NCI-H345 treated with DMSO at 0.1 percent for 48 hours (cell line): ENCODE measurements around the gene MEF2C.

Experiments used
- DNase-seq: peaks from one replicate; lab custom pipeline; 2025; ENCODE audit not compliant: unreplicated experiment; lab: John Stamatoyannopoulos, UW

Gene MEF2C

GRCh38 chr5:88729084-88729828 is 153.7 kb downstream of the MEF2C start:
- peak; percentile 57 for DNase-seq

- DNase-seq, result no peak
Measured at GRCh38 chr5:88727705-88728313, 155.2 kb downstream of the MEF2C start.

- no peak for DNase-seq
Measured at GRCh38 chr5:88725454-88725853, 157.5 kb downstream of the MEF2C start.

GRCh38 chr5:88724201-88724600 is 158.8 kb downstream of the MEF2C start:
- no peak for DNase-seq

DNA sequence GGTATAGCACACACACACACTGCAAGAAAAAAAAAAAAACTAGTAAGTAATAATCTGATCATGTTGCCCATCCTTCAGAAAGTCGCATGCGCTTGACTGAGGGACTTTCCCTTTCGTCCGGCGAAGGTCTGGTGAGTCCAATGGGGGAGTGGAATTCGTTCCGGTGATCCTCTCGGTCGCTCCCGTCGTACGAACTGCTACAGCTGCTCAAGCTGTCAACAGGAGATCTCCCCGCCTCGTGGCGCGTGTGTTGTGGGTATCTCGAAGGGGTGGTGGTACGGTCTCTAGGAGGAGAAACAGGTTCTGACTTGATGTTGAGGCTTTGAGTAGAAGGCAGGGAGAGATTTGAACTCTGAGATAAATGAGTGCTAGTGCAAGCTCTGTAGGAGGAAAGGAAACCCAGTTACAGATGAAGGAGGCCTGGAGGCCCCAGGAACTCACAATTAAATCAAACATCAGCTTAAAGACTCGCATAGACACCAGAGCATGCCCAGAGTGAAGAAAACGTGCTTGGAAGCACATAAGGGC is 160.4 kb downstream of the MEF2C start:
- no peak for DNase-seq

GRCh38 chr5:88719434-88719833 is 163.6 kb downstream of the MEF2C start:
- no peak for DNase-seq

DNA sequence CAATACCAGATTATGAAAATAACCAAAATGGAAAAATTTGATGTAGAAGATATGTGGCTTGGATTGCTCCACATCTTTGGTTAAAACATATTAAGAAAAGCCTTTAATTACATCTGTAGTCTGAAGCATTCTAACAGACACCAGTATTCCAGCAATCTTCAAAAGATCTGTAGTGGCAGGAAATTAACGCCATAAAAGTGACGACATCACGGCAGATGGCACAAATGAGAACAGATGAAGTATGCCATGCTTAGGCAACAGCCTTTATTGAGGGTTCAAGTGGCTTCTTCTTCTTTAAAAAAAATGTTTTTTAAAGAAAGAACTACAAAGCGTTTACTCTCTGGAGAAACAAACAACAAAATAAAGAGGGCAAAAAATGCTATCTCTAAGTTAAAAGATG is 164.2 kb downstream of the MEF2C start:
- DNase-seq, result no peak

DNA sequence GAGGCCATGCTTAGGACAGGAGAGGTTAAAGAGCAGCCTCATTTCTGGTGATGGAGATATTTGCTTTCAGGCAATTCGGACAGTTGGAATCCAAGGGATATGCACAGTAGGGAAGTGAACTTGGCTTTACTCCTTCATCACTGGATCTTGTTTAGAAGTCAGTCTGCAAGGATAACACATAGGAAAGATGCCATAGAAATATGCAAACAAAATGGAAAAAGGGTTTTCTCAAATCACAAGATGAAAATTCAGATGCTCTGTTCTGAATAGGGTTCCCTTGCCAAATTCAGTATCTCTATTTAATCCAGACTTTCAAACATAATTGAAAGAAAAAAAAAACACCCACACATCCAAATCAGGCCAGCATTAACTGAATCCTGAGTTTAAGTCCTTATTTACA is 166.9 kb downstream of the MEF2C start:
- no peak for DNase-seq

DNA sequence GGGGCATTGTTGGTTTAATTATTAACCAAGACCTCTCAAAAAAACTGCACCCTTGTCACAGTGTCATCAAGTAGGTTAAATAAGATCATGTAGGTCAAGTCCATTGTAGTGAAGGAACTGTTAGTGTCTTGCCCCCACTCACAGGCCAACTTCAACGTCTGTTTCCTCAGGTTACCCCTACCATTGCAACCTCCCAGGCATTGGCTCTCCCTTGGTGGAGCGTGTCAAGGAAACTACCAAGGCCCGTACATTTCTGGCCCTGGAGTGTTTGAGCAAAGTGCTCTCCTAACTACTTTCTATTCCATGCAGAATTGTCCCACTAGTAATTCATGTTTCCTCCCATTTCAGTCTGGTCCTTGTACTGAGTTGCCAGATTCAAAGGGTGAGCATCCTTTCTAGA is 167.5 kb downstream of the MEF2C start:
- DNase-seq, result no peak

- DNase-seq, result no peak
Measured at GRCh38 chr5:88713818-88714217, 169.2 kb downstream of the MEF2C start.

DNA sequence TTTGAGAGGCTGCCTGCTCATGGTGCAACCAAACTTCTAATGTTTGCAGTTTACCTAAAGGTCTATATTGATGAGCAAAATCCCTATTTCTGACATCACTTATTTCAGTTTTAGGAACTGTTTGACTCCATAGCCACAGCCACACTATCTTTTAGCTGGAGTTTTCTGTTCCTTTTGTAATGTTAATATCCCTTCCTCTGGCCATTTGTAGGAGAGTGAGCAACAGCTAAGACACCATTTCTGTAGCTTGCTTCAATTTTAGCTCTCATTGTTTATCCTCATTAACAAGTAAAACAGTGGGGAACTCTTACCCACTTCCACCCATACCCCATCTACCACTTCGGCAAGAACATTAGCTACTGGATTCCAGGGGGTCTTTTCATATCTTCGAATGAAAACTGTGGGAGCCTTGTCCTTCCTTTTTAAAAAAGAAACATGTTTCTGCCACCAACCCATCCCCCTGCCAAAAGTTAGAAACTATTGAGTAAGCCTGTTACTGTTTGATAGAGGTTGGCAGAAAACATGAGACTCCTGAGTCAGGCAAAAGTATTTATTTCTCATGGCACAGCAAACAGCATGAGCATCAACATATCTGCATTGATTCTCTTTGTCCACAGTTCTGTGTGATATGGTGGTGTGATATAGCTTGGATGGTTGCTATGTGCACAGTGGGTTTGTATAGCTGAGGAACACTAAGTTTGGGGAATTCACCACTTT is 174.1 kb downstream of the MEF2C start:
- DNase-seq, result no peak

- no peak for DNase-seq
Measured at GRCh38 chr5:88708021-88708420, 175.0 kb downstream of the MEF2C start.

DNA sequence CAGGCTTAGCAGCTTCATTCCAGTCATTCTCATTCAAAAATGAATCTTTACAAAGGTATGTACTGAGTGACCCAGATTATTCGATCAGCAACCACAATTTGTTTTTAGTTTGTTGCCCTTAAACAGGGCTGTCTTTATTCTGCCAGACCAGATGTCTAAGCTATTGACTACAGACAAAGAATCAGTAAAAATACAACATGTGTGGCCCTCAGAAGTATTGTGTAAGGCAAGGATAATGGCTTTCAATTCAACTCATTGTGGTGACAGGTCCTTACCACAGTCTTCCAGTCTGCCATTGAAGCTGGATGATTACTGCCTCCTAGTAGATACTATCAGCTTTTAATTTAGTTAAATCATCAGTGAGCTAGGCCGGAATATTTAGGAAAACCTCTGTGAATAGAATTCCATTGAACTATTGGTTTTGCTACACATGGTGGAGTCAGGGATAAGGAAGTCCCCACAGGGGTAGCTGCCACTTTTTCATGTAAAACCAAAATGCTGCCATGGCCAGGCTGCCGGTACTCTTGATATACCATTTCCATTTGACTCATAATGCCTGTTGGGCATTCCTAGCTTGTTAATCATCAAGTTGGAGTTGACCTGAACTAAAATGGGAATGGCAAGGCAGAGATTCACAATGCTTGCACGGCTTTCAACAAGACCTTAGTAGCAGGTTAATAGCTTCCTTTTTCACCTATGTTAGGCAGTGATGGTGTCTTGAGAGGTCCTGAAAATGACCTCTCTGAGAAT is 175.6 kb downstream of the MEF2C start:
- no peak for DNase-seq

DNA sequence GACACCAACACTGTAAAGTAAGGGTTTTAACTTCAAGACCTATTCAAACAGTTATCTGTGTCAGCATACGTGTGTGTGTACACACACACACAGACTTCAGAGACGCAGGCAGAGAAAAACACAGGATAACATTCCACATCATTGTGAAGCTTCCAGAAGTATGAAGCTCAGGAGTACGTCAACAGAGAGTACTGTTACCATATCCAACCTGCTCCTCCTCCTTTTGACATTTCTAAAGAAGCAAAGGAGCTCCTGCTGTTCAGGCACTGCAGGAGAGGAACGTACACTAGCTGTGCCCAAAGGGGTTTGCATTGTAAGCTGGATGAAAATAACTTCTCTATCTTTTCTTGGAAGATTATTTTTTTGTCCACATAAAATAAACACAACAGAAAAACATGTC is 180.7 kb downstream of the MEF2C start:
- peak; percentile 28 for DNase-seq

DNA sequence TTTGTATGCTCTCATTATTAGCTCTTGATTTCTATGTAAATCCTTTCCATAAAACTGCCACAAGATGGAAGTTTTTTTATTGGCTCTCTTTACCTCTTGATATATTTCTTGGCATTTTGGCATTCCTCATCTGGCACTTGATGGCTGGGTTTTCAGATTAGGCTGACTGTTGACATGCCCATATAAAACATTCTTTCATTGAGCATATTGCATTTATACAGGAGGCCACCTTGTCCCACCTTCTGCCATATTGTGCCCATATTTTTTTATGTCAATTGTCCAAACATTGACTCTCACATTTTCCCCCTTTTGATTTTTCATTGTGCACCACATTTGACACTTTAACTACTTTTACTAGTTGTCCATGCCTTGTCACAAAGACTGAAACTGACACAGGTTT is 182.9 kb downstream of the MEF2C start:
- DNase-seq, result no peak

DNA sequence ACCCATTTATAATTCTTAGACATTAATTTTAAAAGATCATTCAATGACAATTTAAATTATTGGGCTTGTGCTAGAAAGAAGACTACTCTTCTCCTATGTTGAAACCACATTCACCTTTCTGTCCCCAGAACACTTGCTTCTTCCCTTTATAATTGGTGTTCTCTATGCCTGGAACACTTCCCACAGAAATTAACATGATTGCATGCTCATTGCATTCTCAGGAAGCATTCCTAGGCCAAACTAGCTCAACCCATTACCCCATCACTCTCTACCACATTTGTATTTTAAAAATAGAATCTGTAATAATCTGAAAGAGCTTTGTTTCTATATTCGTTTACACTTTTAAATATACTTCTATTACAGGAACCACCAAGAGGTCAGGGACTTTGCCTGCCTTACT is 184.7 kb downstream of the MEF2C start:
- no peak for DNase-seq

- DNase-seq, result no peak
Measured at GRCh38 chr5:88696466-88696865, 186.5 kb downstream of the MEF2C start.

GRCh38 chr5:88695931-88696330 is 187.1 kb downstream of the MEF2C start:
- no peak for DNase-seq

DNA sequence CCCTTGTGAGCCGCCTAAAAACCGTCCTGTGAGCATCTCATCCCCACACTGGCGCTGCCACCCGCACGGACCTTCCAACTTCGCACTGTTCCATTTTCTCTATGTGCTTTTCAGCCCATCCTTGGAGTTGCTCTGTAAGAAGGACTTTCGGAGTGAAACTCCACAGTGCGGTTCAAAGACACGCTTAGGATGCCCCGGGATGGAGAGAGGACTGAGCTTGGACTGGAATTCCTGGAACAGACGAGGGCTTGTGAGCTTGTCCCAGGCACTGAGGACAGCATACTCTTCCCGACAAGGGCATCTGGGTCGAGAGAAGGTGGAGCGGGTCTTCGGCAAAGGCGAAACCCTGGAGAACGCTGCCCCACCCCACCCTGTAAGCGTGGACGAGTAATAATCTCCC is 187.8 kb downstream of the MEF2C start:
- no peak for DNase-seq

DNA sequence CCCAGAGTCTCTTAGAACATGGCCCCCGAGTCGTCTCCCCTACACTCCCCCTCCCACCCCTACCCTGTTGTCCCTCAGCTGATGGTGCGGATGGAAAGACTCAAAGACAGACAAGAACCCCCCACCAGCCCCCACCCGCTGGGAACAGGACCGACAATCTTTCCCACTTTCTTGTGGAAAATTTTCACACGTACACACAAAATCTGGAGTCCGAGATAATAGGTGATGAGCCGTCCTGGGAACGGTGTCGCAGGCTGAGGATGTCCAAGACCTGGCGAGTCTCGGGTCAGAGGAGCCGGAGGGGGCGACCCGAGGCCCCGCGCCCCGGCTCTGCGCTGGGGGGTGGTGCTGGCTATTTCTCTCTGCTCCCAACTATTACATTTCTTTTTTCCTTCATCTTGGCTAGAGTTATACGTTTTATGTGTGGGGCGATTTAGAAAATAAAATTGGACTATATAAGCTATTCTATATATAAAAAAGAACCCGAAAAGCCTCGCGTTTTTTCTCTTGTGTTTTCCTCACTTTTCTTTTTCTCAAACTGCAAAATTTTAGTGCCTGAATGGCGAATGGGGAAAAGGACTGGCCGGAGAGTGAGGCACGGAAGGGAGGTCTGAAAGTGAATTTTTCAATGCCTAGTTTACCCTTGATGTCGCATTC is 188.8 kb downstream of the MEF2C start:
- no peak for DNase-seq
